ENCODE results near the gene FTCDNL1. TPM values are rescaled to one million over a fixed set of nuclear protein-coding genes. Genes with fewer than 3 reads are reported as not detected.

FTCDNL1 gene
- total RNA-seq, 1 donor from 2014 or later: 0.45 TPM

GRCh38 chr2:199818754-199819153 is 32.2 kb downstream of the FTCDNL1 start:
- H3K4me1 ChIP-seq (ENCODE audit: insufficient read depth, low read length): no peaks in the 10 kb centered on the region
- H3K36me3 ChIP-seq (ENCODE audit: insufficient read depth, low read length): no peaks in the 10 kb centered on the region
- H3K4me3 Mint-ChIP-seq (ENCODE audit: unreplicated experiment): no peak overlapping the region
- no peak for TF ChIP-seq EZH2 (IDR thresholded peaks at IDR 0.05; ENCODE audit: insufficient read depth, low read length)
- TF ChIP-seq CTCF (IDR thresholded peaks at IDR 0.05; ENCODE audit: insufficient read depth, low read depth, low read length): no peak
- no peak overlapping the region for H3K4me3 ChIP-seq (ENCODE audit: insufficient read depth, low read depth, low read length)
- no peak overlapping the region for H3K27ac Mint-ChIP-seq (ENCODE audit: unreplicated experiment)
- peaks cover 7% of the 10 kb centered on the region for H3K27me3 Mint-ChIP-seq (ENCODE audit: low read depth, unreplicated experiment)
- H3K4me1 Mint-ChIP-seq (ENCODE audit: low read depth, unreplicated experiment): peaks cover 2% of the 10 kb centered on the region
- no peaks in the 10 kb centered on the region for H3K79me2 ChIP-seq (ENCODE audit: insufficient read depth, low read length)
- H3K9me3 Mint-ChIP-seq (ENCODE audit: unreplicated experiment): peaks cover 2% of the 10 kb centered on the region
- FAIRE-seq: no peak
- no peaks in the 10 kb centered on the region for H3K27me3 ChIP-seq (ENCODE audit: insufficient read depth, low read length)
- H3K4me2 ChIP-seq (ENCODE audit: low read length): no peak overlapping the region
- no peaks in the 10 kb centered on the region for H3K36me3 Mint-ChIP-seq (ENCODE audit: low read depth, unreplicated experiment)
- H3K9me3 ChIP-seq (ENCODE audit: insufficient read depth, low read depth, low read length): no peaks in the 10 kb centered on the region
- H2AFZ ChIP-seq (ENCODE audit: low read depth, low read length): no peak overlapping the region
- no peaks in the 10 kb centered on the region for H4K20me1 ChIP-seq (ENCODE audit: insufficient read depth, low read length)
- DNase-seq (ENCODE audit: low read depth): no peak
- H3K27ac ChIP-seq (ENCODE audit: low read depth, low read length): no peak overlapping the region
- H3K9ac ChIP-seq (ENCODE audit: low read length): no peak overlapping the region

- Mint-ChIP-seq H3K27me3 (ENCODE audit: low read depth, unreplicated experiment) (peaks cover 4% of the 10 kb centered on the region), H3K27ac (ENCODE audit: unreplicated experiment) (no peak overlapping the region), H3K9me3 (ENCODE audit: unreplicated experiment) (peaks cover under 1% of the 10 kb centered on the region), H3K36me3 (ENCODE audit: low read depth, unreplicated experiment) (no peaks in the 10 kb centered on the region), H3K4me1 (ENCODE audit: low read depth, unreplicated experiment) (peaks cover 2% of the 10 kb centered on the region), H3K4me3 (ENCODE audit: unreplicated experiment) (no peak overlapping the region)
- Histone ChIP-seq H3K4me3 (ENCODE audit: insufficient read depth, low read depth, low read length) (no peak overlapping the region), H3K9me3 (ENCODE audit: insufficient read depth, low read depth, low read length) (no peaks in the 10 kb centered on the region), H2AFZ (ENCODE audit: low read depth, low read length) (no peak overlapping the region), H4K20me1 (ENCODE audit: insufficient read depth, low read length) (no peaks in the 10 kb centered on the region), H3K36me3 (ENCODE audit: insufficient read depth, low read length) (no peaks in the 10 kb centered on the region), H3K27ac (ENCODE audit: low read depth, low read length) (no peak overlapping the region), H3K4me1 (ENCODE audit: insufficient read depth, low read length) (no peaks in the 10 kb centered on the region), H3K4me2 (ENCODE audit: low read length) (no peak overlapping the region), H3K27me3 (ENCODE audit: insufficient read depth, low read length) (no peaks in the 10 kb centered on the region), H3K9ac (ENCODE audit: low read length) (no peak overlapping the region), H3K79me2 (ENCODE audit: insufficient read depth, low read length) (no peaks in the 10 kb centered on the region)
- no peak for FAIRE-seq
- TF ChIP-seq CTCF (IDR thresholded peaks at IDR 0.05; ENCODE audit: insufficient read depth, low read depth, low read length) (no peak), EZH2 (IDR thresholded peaks at IDR 0.05; ENCODE audit: insufficient read depth, low read length) (no peak)
- no peak for DNase-seq (ENCODE audit: low read depth)
These were observed 33.0 kb downstream of the FTCDNL1 start for GRCh38 chr2:199818026-199818425.

GRCh38 chr2:199814817-199815211 is 36.2 kb downstream of the FTCDNL1 start:
- no peaks in the 10 kb centered on the region for H3K9me3 ChIP-seq (ENCODE audit: insufficient read depth, low read depth, low read length)
- H3K4me2 ChIP-seq (ENCODE audit: low read length): no peak overlapping the region
- no peaks in the 10 kb centered on the region for H3K27me3 ChIP-seq (ENCODE audit: insufficient read depth, low read length)
- no peaks in the 10 kb centered on the region for H3K36me3 ChIP-seq (ENCODE audit: insufficient read depth, low read length)
- no peaks in the 10 kb centered on the region for H3K36me3 Mint-ChIP-seq (ENCODE audit: low read depth, unreplicated experiment)
- no peaks in the 10 kb centered on the region for H3K9me3 Mint-ChIP-seq (ENCODE audit: unreplicated experiment)
- H3K4me3 Mint-ChIP-seq (ENCODE audit: unreplicated experiment): no peak overlapping the region
- H4K20me1 ChIP-seq (ENCODE audit: insufficient read depth, low read length): no peaks in the 10 kb centered on the region
- no peak for FAIRE-seq
- no peak overlapping the region for H3K4me3 ChIP-seq (ENCODE audit: insufficient read depth, low read depth, low read length)
- H3K9ac ChIP-seq (ENCODE audit: low read length): no peak overlapping the region
- no peaks in the 10 kb centered on the region for H3K4me1 ChIP-seq (ENCODE audit: insufficient read depth, low read length)
- DNase-seq (ENCODE audit: low read depth): no peak
- no peak overlapping the region for H3K27ac Mint-ChIP-seq (ENCODE audit: unreplicated experiment)
- H3K27ac ChIP-seq (ENCODE audit: low read depth, low read length): no peak overlapping the region
- H3K27me3 Mint-ChIP-seq (ENCODE audit: low read depth, unreplicated experiment): peaks cover 4% of the 10 kb centered on the region
- peaks cover 10% of the 10 kb centered on the region for H3K4me1 Mint-ChIP-seq (ENCODE audit: low read depth, unreplicated experiment)
- no peak overlapping the region for H2AFZ ChIP-seq (ENCODE audit: low read depth, low read length)
- H3K79me2 ChIP-seq (ENCODE audit: insufficient read depth, low read length): no peaks in the 10 kb centered on the region
- no peak for TF ChIP-seq EZH2 (IDR thresholded peaks at IDR 0.05; ENCODE audit: insufficient read depth, low read length)
- TF ChIP-seq CTCF (IDR thresholded peaks at IDR 0.05; ENCODE audit: insufficient read depth, low read depth, low read length): no peak
